Body of pancreas (tissue), 4 donors: ENCODE data around the gene RSRC1.

ENCODE experiments used
- CTCF ChIP-seq, 7 experiments: fragments of 450-650 bp in 4 of 7; fragments of 200-600 bp in 3 of 7; sonication (generic) in 3 of 7; IDR thresholded peaks; one replicate each; pipeline ENCODE4 v1.5.1; 2016 to 2019; ENCODE audit warnings: antibody characterized with exemption in 7 of 7
- POLR2A ChIP-seq, 3 donors: fragments of 450-650 bp; IDR thresholded peaks; one replicate each; pipeline ENCODE4 v1.6.1; 2016; ENCODE audit warnings: antibody characterized with exemption in 3 of 3, mild to moderate bottlenecking in 2 of 3

GRCh38 chr3:158509891-158510290 is 400.0 kb downstream of the RSRC1 start:
- TF ChIP-seq CTCF (IDR thresholded peaks at IDR 0.05) (no peak), POLR2A (IDR thresholded peaks at IDR 0.05) (no peak)
